GM12878 (cell line): ENCODE data around the gene SDCCAG8. TPM values are rescaled to one million over a fixed set of nuclear protein-coding genes. Genes with fewer than 3 reads are reported as not detected.

Experiments used
- ATAC-seq: fragments of 200-7000 bp; cut with Tn5 transposase; 3 replicates; pipeline ENCODE4 v1.9.1; 2020; ENCODE audit warnings: mild to moderate bottlenecking, moderate library complexity
- BruUV-seq: library from RNA; stranded (reverse); fragments of 400-500 nt; replicated peaks from 2 replicates; lab custom pipeline; 2021; lab: Mats Ljungman, UMichigan
- CTCF ChIA-PET: fragments of 300-600 bp; sonication (Branson Sonifier 250); formaldehyde crosslinking; extraction: SDS; loops from one replicate; lab custom pipeline; 2021; ENCODE audit warnings: inconsistent platforms; lab: Yijun Ruan, JAX
- POLR2A ChIA-PET: fragments of 350-600 bp; formaldehyde crosslinking; extraction: SDS; loops from one replicate; lab custom pipeline; 2021; ENCODE audit warnings: inconsistent platforms; lab: Charles Lee
- RAD21 ChIA-PET: fragments of 300-600 bp; sonication (Branson Sonifier 250); formaldehyde crosslinking; loops from one replicate; lab custom pipeline; 2023; ENCODE audit warnings: antibody characterized with exemption; ENCODE audit not compliant: unreplicated experiment; lab: Charles Lee
- SMC1A ChIA-PET: fragments of 300-600 bp; sonication (Branson Sonifier 250); formaldehyde crosslinking; loops from one replicate; lab custom pipeline; 2023; ENCODE audit not compliant: unreplicated experiment, uncharacterized antibody; lab: Charles Lee
- DNase-seq: peaks from one replicate; pipeline ENCODE4 v3.0.0-alpha.2; 2011; ENCODE audit warnings: low read depth, low spot score
- FAIRE-seq: peaks from 3 replicates; lab custom pipeline; 2011; peaks lifted over from hg19 to GRCh38; lab: Jason Lieb, UNC
- H2AFZ ChIP-seq: 2 replicates; pipeline ENCODE4 v1.6.0; 2011; ENCODE audit warnings: low read depth, low read length, control low read depth; ENCODE audit not compliant: control insufficient read depth
- H3K27ac ChIP-seq: 2 replicates; pipeline ENCODE4 v1.5.1; 2011; ENCODE audit warnings: control low read depth; ENCODE audit not compliant: control insufficient read depth, insufficient read depth
- H3K27me3 ChIP-seq, 2 experiments: replicated peaks in 1 of 2; 2 replicates each; pipeline versions ENCODE4 v1.6.0 to v1.6.1; 2011; ENCODE audit warnings: low read length in 1 of 2; ENCODE audit not compliant: control insufficient read depth in 2 of 2, insufficient read depth in 2 of 2
- H3K36me3 ChIP-seq, 2 experiments: 2 replicates each; pipeline ENCODE4 v1.5.1; 2011; ENCODE audit warnings: low read length in 1 of 2; ENCODE audit not compliant: control insufficient read depth in 2 of 2, insufficient read depth in 2 of 2
- H3K4me1 ChIP-seq: 2 replicates; pipeline ENCODE4 v1.6.1; 2011; ENCODE audit warnings: mild to moderate bottlenecking, low read length, moderate library complexity, mixed read lengths; ENCODE audit not compliant: control insufficient read depth, insufficient read depth
- H3K4me2 ChIP-seq: 2 replicates; pipeline ENCODE4 v1.6.0; 2011; ENCODE audit warnings: control low read depth; ENCODE audit not compliant: control insufficient read depth, insufficient read depth
- H3K4me3 ChIP-seq: fragments of 200-600 bp; sonication (generic); 2 replicates; pipeline ENCODE4 v1.5.1; 2016
- H3K79me2 ChIP-seq: 2 replicates; pipeline ENCODE4 v1.6.0; 2011; ENCODE audit warnings: low read length; ENCODE audit not compliant: control insufficient read depth, insufficient read depth
- H3K9ac ChIP-seq: 2 replicates; pipeline ENCODE4 v1.8.0; 2011; ENCODE audit warnings: low read length, control low read depth, mixed read lengths; ENCODE audit not compliant: control insufficient read depth, insufficient read depth
- H3K9me3 ChIP-seq: replicated peaks from 3 replicates; pipeline ENCODE4 v1.5.1; 2011; ENCODE audit warnings: mild to moderate bottlenecking, low read length; ENCODE audit not compliant: control insufficient read depth, insufficient read depth
- H4K20me1 ChIP-seq: 2 replicates; pipeline ENCODE4 v1.6.0; 2011; ENCODE audit not compliant: control insufficient read depth, insufficient read depth
- ASH2L ChIP-seq: fragments of 300-600, 200-600 bp; sonication (generic); IDR thresholded peaks from 2 replicates; pipeline ENCODE4 v1.6.1; 2017; ENCODE audit warnings: low read depth, mild to moderate bottlenecking, borderline replicate concordance
- ATF2 ChIP-seq: IDR thresholded peaks from 2 replicates; pipeline ENCODE4 v1.6.1; 2012; ENCODE audit warnings: low read length, inconsistent platforms
- CBFB ChIP-seq: IDR thresholded peaks from 2 replicates; pipeline ENCODE4 v1.6.1; 2016; ENCODE audit warnings: antibody characterized with exemption, low read depth
- CBX3 ChIP-seq: fragments of 200-600 bp; sonication (generic); IDR thresholded peaks from 2 replicates; pipeline ENCODE4 v1.6.1; 2016; ENCODE audit warnings: low read depth, borderline replicate concordance
- CREM ChIP-seq: IDR thresholded peaks from 2 replicates; pipeline ENCODE4 v1.6.1; 2014; ENCODE audit warnings: antibody characterized with exemption, low read depth
- EED ChIP-seq: sonication (generic); IDR thresholded peaks from 2 replicates; pipeline ENCODE4 v1.6.1; 2016; ENCODE audit warnings: antibody characterized with exemption, low read depth
- HCFC1 ChIP-seq: fragments of 150-350 bp; IDR thresholded peaks from 2 replicates; pipeline ENCODE4 v1.6.1; 2014; ENCODE audit warnings: low read length
- IRF5 ChIP-seq: fragments of 450-650 bp; IDR thresholded peaks from 2 replicates; pipeline ENCODE4 v1.6.1; 2017; ENCODE audit warnings: borderline replicate concordance
- MYB ChIP-seq: fragments of 150-350 bp; IDR thresholded peaks from 2 replicates; pipeline ENCODE4 v1.6.1; 2014; ENCODE audit warnings: mild to moderate bottlenecking, low read depth, low read length, borderline replicate concordance
- NFYB ChIP-seq: IDR thresholded peaks from 2 replicates; pipeline ENCODE4 v1.6.1; 2011; ENCODE audit warnings: low read depth, mild to moderate bottlenecking, low read length, improper control_type of control experiment, moderate library complexity; ENCODE audit not compliant: insufficient read depth
- NR2C1 ChIP-seq: fragments of 450-650 bp; IDR thresholded peaks from 2 replicates; pipeline ENCODE4 v1.6.1; 2017; ENCODE audit warnings: antibody characterized with exemption, mild to moderate bottlenecking, moderate library complexity
- NR2F1 ChIP-seq: fragments of 450-650 bp; conservative IDR thresholded peaks from 2 replicates; pipeline ENCODE4 v1.6.1; 2017; ENCODE audit warnings: mild to moderate bottlenecking
- PKNOX1 ChIP-seq: fragments of 450-650 bp; IDR thresholded peaks from 2 replicates; pipeline ENCODE4 v1.6.1; 2016; ENCODE audit warnings: mild to moderate bottlenecking
- PML ChIP-seq: IDR thresholded peaks from 2 replicates; pipeline ENCODE4 v1.6.1; 2012; ENCODE audit warnings: low read length, inconsistent platforms
- RBBP5 ChIP-seq: fragments of 200-600 bp; sonication (generic); conservative IDR thresholded peaks from 2 replicates; pipeline ENCODE4 v1.6.1; 2016
- SIN3A ChIP-seq: IDR thresholded peaks from 2 replicates; pipeline ENCODE4 v1.6.1; 2012; ENCODE audit warnings: low read depth, low read length, improper control_type of control experiment
- SMAD1 ChIP-seq: fragments of 450-650 bp; IDR thresholded peaks from 2 replicates; pipeline ENCODE4 v1.6.1; 2018; ENCODE audit warnings: mild to moderate bottlenecking, low read depth; ENCODE audit not compliant: partially characterized antibody
- SREBF2 ChIP-seq: IDR thresholded peaks from 2 replicates; pipeline ENCODE4 v1.6.1; 2012; ENCODE audit warnings: mild to moderate bottlenecking, low read length
- WGBS: methylation state at CpG from one replicate; pipeline ENCODE4 v1.1.6; 2016; ENCODE audit warnings: low lambda C conversion rate; ENCODE audit not compliant: insufficient replicate concordance, insufficient coverage; ENCODE audit errors: missing lambda C conversion rate; 5-methylcytosine and 5-hydroxymethylcytosine counted together
- in situ Hi-C: fragments of 300-500 bp; cut with MboI; formaldehyde crosslinking; loops from 9 replicates; pipeline ENCODE4 v1.14.3; 2018; ENCODE audit warnings: mixed read lengths
- intact Hi-C: fragments of 100-400 bp; cut with micrococcal nuclease; formaldehyde crosslinking; loops from one replicate; pipeline ENCODE4 v1.14.2; 2022; ENCODE audit not compliant: unreplicated experiment
- polyA plus RNA-seq, 11 experiments: library from polyadenylated mRNA; depleted of rRNA in 4 of 11; unstranded in 6 of 11; stranded (reverse) in 5 of 11; fragments of >200 nt; fragmentation: Nextera tagmentation in 4 of 11; fragmentation: Illumina TruSeq in 1 of 11; extraction: Ambion mirVana in 4 of 11; extraction: Trizol in 1 of 11; gene quantifications; 1 replicate in 1 of 11; 2 replicates in 10 of 11; pipeline versions ENCODE4 v1.2.1 to v1.2.3, GENCODE V29; 2011 to 2016; ENCODE audit warnings: inconsistent platforms in 2 of 11, missing spikeins in 2 of 11, low read depth in 1 of 11
- total RNA-seq, 4 experiments: library from RNA; depleted of rRNA in 3 of 4; stranded (reverse); fragments of >200 nt in 3 of 4; fragmentation: Illumina TruSeq in 1 of 4; extraction: Trizol in 1 of 4; gene quantifications; 2 replicates each; pipeline versions ENCODE4 v1.2.1 to v1.2.3, GENCODE V29; 2013 to 2021
- TF ChIP-seq, protein P1 (sequence below): IDR thresholded peaks from 2 replicates; pipeline ENCODE4 v1.6.1; 2011; ENCODE audit warnings: low read depth, low read length, improper control_type of control experiment, borderline replicate concordance

Gene SDCCAG8
- total and polyA plus RNA-seq, 10 of the 15 experiments (the other 5 are each of a cell fraction or from before 2014, with no cell fraction given) = 15.0 to 25.6 (median 20.6) TPM

DNA sequence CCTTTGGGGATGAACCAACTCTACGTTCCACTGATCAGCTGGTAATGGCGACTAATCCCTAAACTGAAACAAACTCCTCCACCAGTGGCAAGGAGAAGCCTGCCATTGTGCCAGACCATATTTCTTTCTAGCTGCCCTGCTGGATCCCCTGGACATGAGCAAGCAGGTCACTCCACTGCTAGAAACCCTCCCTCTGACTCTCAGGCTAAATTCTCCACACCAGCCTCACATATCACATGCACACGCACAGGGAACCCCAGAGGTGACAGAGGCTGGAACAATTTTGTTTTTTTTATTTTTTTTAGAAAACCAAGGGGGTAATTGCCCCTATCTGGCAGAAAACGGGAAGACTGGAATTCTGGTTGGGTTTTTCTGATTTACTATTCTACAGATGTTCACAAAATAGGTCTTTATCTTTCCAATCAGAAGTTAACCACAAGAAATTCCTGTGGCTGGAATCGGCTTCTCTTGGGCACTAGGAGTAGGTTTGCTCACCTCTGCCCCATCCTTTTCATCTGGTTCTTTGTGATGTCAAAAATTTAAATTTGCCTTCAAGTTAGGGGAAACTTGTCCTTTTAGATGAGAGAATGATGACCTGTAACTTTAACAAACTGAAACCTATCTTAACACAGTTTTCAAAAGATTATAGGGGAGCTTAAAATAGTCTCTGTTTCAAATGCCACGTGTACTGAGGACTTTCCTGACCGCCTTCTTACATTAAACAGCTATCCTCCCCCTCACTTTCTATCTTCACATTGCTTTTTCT, 258.1 kb downstream of the SDCCAG8 start (continued):
- TF ChIP-seq RBBP5 (no peak), ATF2 (no peak), CREM (no peak), ASH2L (no peak), PML (no peak), MYB (no peak), SREBF2 (no peak), NFYB (no peak), NR2F1 (no peak), SIN3A (no peak)

DNA sequence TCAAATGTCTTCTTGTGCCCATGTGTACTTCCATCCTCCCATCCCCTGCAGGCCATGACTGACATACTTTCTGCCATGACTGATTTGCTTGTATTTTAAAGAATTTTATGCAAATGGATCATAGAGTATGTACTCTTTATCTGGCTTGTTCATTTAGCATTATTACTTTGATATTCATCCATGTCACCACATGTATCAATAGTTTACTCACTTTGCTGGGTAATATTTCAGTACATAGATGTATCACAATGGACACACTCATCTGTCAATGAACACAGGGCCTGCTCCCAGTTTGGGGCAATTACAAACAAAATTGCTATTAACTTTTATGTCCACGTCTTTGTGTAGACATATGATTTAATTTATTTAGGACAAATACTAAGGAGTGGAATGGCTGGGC, 259.1 kb downstream of the SDCCAG8 start:
- no peaks in the 10 kb centered on the region for H4K20me1 ChIP-seq
- BruUV-seq = no TSS peak
- ChIA-PET CTCF (no interaction called here), RAD21 (no interaction called here), SMC1A (no interaction called here), POLR2A (no interaction called here)
- H3K36me3 ChIP-seq = no peaks in the 10 kb centered on the region
- no peak overlapping the region for H3K27ac ChIP-seq
- H3K9me3 ChIP-seq = no peaks in the 10 kb centered on the region; the same call in 1 of the 3 replicates
- no peak overlapping the region for H3K9ac ChIP-seq
- 100% methylated on average over 1 of the region's 1 CpG for WGBS
- no peaks in the 10 kb centered on the region for H3K79me2 ChIP-seq
- H3K4me3 ChIP-seq = no peak overlapping the region
- FAIRE-seq (no peak), DNase-seq (no peak), ATAC-seq (no peak)
- intact Hi-C loops = no loop called here
- in situ Hi-C loops = no loop called here
- no peak overlapping the region for H2AFZ ChIP-seq
- no peaks in the 10 kb centered on the region for H3K27me3 ChIP-seq
- no peak overlapping the region for H3K4me2 ChIP-seq
- no peaks in the 10 kb centered on the region for H3K4me1 ChIP-seq
- TF ChIP-seq RBBP5 (no peak), HCFC1 (no peak), NR2F1 (no peak), SMAD1 (no peak), NR2C1 (no peak), ATF2 (no peak), EED (no peak), CBFB (no peak), IRF5 (no peak), PKNOX1 (no peak), CBX3 (no peak)
- TF ChIP-seq, protein P1, sequence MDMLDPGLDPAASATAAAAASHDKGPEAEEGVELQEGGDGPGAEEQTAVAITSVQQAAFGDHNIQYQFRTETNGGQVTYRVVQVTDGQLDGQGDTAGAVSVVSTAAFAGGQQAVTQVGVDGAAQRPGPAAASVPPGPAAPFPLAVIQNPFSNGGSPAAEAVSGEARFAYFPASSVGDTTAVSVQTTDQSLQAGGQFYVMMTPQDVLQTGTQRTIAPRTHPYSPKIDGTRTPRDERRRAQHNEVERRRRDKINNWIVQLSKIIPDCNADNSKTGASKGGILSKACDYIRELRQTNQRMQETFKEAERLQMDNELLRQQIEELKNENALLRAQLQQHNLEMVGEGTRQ = no peak
